EH (cell line): ENCODE data around the gene VSIG8.

Experiments used
- DNase-seq: peaks from one replicate; pipeline ENCODE4 v3.0.0-alpha.2; 2015; ENCODE audit warnings: low read depth

Gene VSIG8

GRCh38 chr1:159829822-159830465, 32.5 kb downstream of the VSIG8 start:
- DNase-seq = peak; percentile 87

DNA sequence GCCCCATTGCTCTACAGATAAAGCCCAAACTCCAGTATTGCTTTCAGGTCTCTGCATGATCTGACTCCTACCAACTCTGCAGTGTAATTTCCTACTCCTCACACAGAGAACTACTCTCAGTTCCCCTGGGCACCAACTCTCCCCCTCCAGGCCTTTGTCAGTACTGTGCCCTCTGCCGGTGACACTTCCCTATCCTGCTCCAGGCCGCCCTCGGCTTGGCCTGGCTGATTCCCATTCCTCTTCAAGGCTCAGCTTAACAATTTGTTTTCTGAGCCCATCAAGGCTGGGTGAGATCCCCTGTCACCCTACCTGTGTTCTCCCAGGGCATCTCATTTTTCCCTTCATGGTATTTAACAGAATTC, 33.2 kb downstream of the VSIG8 start:
- DNase-seq = peak; percentile 23

DNA sequence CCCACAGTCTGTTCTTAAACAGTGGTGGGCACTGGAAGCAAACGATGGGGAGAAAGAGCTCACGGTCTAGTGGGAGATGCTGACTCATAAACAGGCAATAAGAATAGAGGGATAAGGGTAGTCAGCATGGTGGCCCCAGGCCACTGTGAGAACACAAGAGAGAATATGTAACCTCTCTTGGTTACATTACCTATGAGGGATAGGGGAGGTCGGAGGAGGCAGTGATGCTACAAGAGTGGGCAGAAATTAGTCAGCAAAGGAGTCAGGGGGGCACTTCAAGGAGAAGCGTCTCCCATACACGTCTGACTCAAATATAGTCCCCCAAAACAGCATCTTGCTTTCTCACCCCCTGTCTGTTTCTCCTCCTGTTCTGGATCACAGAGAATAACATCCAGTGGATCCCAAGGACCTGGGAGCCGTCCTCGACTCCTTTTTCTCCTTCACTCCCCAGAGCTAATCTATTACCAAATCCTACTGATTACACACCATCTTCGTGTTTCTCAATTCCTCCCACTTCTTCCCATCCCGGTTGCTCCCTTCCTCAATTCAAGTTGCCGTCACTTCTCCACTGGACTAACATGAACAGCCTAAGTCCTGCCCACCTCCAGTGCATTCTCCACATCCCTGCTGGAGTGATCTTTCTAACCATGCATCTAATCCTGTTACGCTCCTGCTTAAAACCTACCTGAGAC, 33.7 kb downstream of the VSIG8 start:
- DNase-seq = no peak

GRCh38 chr1:159828176-159828575, 34.3 kb downstream of the VSIG8 start:
- no peak for DNase-seq

DNA sequence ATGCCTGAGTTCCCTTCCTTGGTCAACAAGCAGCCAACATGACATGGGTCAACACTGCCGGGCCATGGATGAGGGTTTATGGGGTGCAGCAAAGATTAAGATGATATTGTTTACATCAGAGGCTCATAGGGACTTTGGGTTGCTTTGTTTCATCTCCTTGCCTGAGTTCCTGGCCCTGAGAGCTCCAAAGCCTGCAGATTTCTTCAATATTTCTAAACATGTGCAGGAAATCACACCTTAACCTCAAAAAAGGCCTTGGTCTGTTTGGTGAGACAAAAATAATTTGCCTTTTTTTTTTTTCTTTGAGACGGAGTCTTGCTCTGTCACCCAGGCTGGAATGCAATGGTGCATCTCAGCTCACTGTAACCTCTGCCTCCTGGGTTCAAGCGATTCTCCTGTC, 34.9 kb downstream of the VSIG8 start:
- no peak for DNase-seq

GRCh38 chr1:159827102-159827490, 35.4 kb downstream of the VSIG8 start:
- DNase-seq = no peak

GRCh38 chr1:159826441-159827101, 35.9 kb downstream of the VSIG8 start, which contains the start of gene SLAMF8:
TSS of gene SLAMF8 (plus strand) at chr1:159826873. CDS start at chr1:159826899, 26 bp downstream.
- DNase-seq = peak; percentile 39

- DNase-seq = peak; percentile 37
Observed at GRCh38 chr1:159825564-159825963, 36.9 kb downstream of the VSIG8 start.

DNA sequence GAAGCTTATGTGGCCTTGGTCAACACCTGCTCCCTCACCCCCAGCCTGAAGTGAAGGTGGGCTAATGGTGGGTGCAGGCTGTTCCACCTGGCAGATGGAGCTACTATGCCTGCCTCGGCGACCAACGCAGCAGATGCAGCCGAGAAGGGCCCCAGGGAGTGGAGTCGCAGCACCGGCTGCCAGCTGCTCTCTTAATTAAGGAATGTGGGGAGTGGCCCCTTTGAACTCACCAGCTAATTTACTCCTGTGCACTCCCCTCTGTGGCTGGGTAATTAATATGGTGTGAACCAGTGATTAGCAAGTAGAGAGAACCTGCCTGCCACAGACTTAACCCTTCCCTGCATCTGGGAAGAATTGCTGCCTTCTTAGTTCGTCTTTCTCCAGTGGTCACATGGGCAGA, 39.1 kb downstream of the VSIG8 start:
- no peak for DNase-seq

GRCh38 chr1:159821171-159821867, 41.1 kb downstream of the VSIG8 start:
- no peak for DNase-seq

- peak; percentile 32 for DNase-seq
Observed at GRCh38 chr1:159817276-159818041, 45.0 kb downstream of the VSIG8 start.

GRCh38 chr1:159815926-159816325, 46.5 kb downstream of the VSIG8 start:
- no peak for DNase-seq

DNA sequence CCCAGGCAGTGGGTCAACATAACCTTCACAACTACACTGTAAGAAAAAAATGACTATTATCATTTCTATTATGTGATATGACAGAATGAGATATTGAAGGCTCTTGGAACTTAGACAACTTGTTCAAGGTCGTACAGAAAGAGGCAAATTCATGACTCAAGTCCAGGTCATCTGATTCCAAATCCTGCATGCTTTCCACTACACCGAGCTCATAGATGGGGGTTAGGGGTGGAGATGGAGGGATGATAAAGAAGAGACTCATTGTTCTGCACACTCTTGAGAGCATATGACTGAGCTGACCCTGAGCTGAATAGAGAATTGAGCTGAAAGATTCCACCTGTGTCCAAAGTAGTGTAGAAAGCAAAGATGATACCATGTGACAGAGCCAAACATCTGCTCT, 57.5 kb downstream of the VSIG8 start:
- peak; percentile 8 for DNase-seq
